ENCODE results near the gene SLCO3A1. TPM values are rescaled to one million over a fixed set of nuclear protein-coding genes. Genes with fewer than 3 reads are reported as not detected.

SLCO3A1 gene
- total RNA-seq, 1 experiment from 2014 or later: 5.1 TPM

GRCh38 chr15:91909111-91909510, 55.6 kb downstream of the SLCO3A1 start (continued):
- no peak for TF ChIP-seq ELF1 (IDR thresholded peaks at IDR 0.05; ENCODE audit: borderline replicate concordance, low read depth)
- TF ChIP-seq CBX3 (IDR thresholded peaks at IDR 0.05; ENCODE audit: low read depth): no peak

GRCh38 chr15:91909574-91909973, 56.1 kb downstream of the SLCO3A1 start:
- RAD21 ChIA-PET (ENCODE audit: low non-redundant PET in 1 of 2, low total read pairs in 2 of 2, uncharacterized antibody in 2 of 2, unreplicated experiment in 2 of 2): no interaction called here
- TF ChIP-seq JUND (IDR thresholded peaks at IDR 0.05) (no peak), CEBPB (IDR thresholded peaks at IDR 0.05; ENCODE audit: low read depth) (no peak)
- POLR2A ChIA-PET: no interaction called here
- no TSS peak for BruUV-seq (replicated peaks)
- no peak overlapping the region for H3K4me2 ChIP-seq (ENCODE audit: low read length)
- H3K27me3 ChIP-seq (ENCODE audit: insufficient read depth, low read length): no peaks in the 10 kb centered on the region
- no peak for DNase-seq (ENCODE audit: low read depth, low spot score)
- H3K9me3 ChIP-seq (ENCODE audit: control insufficient read depth in 1 of 2, insufficient read depth in 1 of 2, low read depth in 1 of 2, low read length in 2 of 2): no peaks in the 10 kb centered on the region
- CTCF ChIA-PET: no interaction called here
- H3K4me1 ChIP-seq (ENCODE audit: control insufficient read depth in 1 of 2, insufficient read depth in 2 of 2, low read length in 2 of 2): no peaks in the 10 kb centered on the region
- H3K36me3 ChIP-seq (ENCODE audit: control insufficient read depth in 1 of 2, insufficient read depth in 2 of 2, low read length in 2 of 2): no peaks in the 10 kb centered on the region
- H2AFZ ChIP-seq (ENCODE audit: low read depth, low read length, poor library complexity, severe bottlenecking): no peak overlapping the region
- no peaks in the 10 kb centered on the region for H3K79me2 ChIP-seq (ENCODE audit: insufficient read depth, low read length)
- intact Hi-C loops (cut with micrococcal nuclease): no loop called here
- ATAC-seq: no peak
- no peak overlapping the region for H3K27ac ChIP-seq (ENCODE audit: low read depth, low read length)
- no peak overlapping the region for H3K4me3 ChIP-seq (replicated peaks in 1 of 2; ENCODE audit: low read depth in 1 of 2, low read length in 2 of 2)
- no peak overlapping the region for H3K9ac ChIP-seq (ENCODE audit: low read length)
- H4K20me1 ChIP-seq (ENCODE audit: insufficient read depth): no peaks in the 10 kb centered on the region
- no peaks in the 10 kb centered on the region for H3K9me2 ChIP-seq (ENCODE audit: insufficient read depth)

GRCh38 chr15:91911844-91912243, 58.3 kb downstream of the SLCO3A1 start:
- Histone ChIP-seq H3K4me3 (replicated peaks in 1 of 2; ENCODE audit: low read depth in 1 of 2, low read length in 2 of 2) (no peak overlapping the region), H3K27me3 (ENCODE audit: insufficient read depth, low read length) (no peaks in the 10 kb centered on the region), H4K20me1 (ENCODE audit: insufficient read depth) (no peaks in the 10 kb centered on the region), H3K9me3 (ENCODE audit: control insufficient read depth in 1 of 2, insufficient read depth in 1 of 2, low read depth in 1 of 2, low read length in 2 of 2) (no peaks in the 10 kb centered on the region), H3K27ac (ENCODE audit: low read depth, low read length) (no peak overlapping the region), H3K79me2 (ENCODE audit: insufficient read depth, low read length) (no peaks in the 10 kb centered on the region), H3K9ac (ENCODE audit: low read length) (no peak overlapping the region), H2AFZ (ENCODE audit: low read depth, low read length, poor library complexity, severe bottlenecking) (no peak overlapping the region), H3K4me1 (ENCODE audit: control insufficient read depth in 1 of 2, insufficient read depth in 2 of 2, low read length in 2 of 2) (no peaks in the 10 kb centered on the region), H3K9me2 (ENCODE audit: insufficient read depth) (no peaks in the 10 kb centered on the region), H3K36me3 (ENCODE audit: control insufficient read depth in 1 of 2, insufficient read depth in 2 of 2, low read length in 2 of 2) (no peaks in the 10 kb centered on the region), H3K4me2 (ENCODE audit: low read length) (no peak overlapping the region)
- no TSS peak for BruUV-seq (replicated peaks)
- ATAC-seq (no peak), DNase-seq (ENCODE audit: low read depth, low spot score) (no peak)
- CTCF ChIA-PET: no interaction called here
- POLR2A ChIA-PET: no interaction called here
- intact Hi-C loops (cut with micrococcal nuclease): no loop called here
- RAD21 ChIA-PET (ENCODE audit: low non-redundant PET in 1 of 2, low total read pairs in 2 of 2, uncharacterized antibody in 2 of 2, unreplicated experiment in 2 of 2): no interaction called here
- TF ChIP-seq ZNF274 (IDR thresholded peaks at IDR 0.05; ENCODE audit: low read depth, low read length) (no peak), SIN3A (IDR thresholded peaks at IDR 0.05; ENCODE audit: low read depth) (no peak), RAD21 (IDR thresholded peaks at IDR 0.05; ENCODE audit: low read depth) (no peak), REST (IDR thresholded peaks at IDR 0.05; ENCODE audit: low read depth) (no peak), ZBTB33 (IDR thresholded peaks at IDR 0.05; ENCODE audit: extremely low read depth, insufficient replicate concordance, low read length) (no peak), MAX (IDR thresholded peaks at IDR 0.05) (no peak)

Data from HCT116 (cell line).